Stimulated activated naive CD8-positive, alpha-beta T cell treated with anti-CD3 and anti-CD28 coated beads, Interleukin-15, Interleukin-2, amounts not matched to agents 100 ng/mL and 50 ng/mL, for 24 hours (primary cell): ENCODE results near the gene ARMC3.

Experiments
- H3K27ac Mint-ChIP-seq: one replicate; pipeline ENCODE4 v1.8.0; 2021; ENCODE audit warnings: mild to moderate bottlenecking, mixed read lengths
- H3K27me3 Mint-ChIP-seq: one replicate; pipeline ENCODE4 v1.8.0; 2021; ENCODE audit warnings: mixed read lengths
- H3K36me3 Mint-ChIP-seq: one replicate; pipeline ENCODE4 v1.8.0; 2021; ENCODE audit warnings: low read depth, mixed read lengths
- H3K4me1 Mint-ChIP-seq: one replicate; pipeline ENCODE4 v1.8.0; 2021; ENCODE audit warnings: low read depth, mixed read lengths
- H3K4me3 Mint-ChIP-seq: one replicate; pipeline ENCODE4 v1.8.0; 2021; ENCODE audit warnings: mild to moderate bottlenecking, mixed read lengths
- H3K9me3 Mint-ChIP-seq: one replicate; pipeline ENCODE4 v1.8.0; 2021; ENCODE audit warnings: mixed read lengths

ARMC3 gene

GRCh38 chr10:23079700-23080099 lies 151.8 kb downstream of the ARMC3 start:
- no peak overlapping the region for H3K27ac Mint-ChIP-seq
- peaks cover 48% of the 10 kb centered on the region for H3K27me3 Mint-ChIP-seq
- no peaks in the 10 kb centered on the region for H3K4me1 Mint-ChIP-seq

GRCh38 chr10:23080262-23080661 lies 152.4 kb downstream of the ARMC3 start:
- Mint-ChIP-seq H3K9me3 (peaks cover 4% of the 10 kb centered on the region), H3K27me3 (peaks cover 50% of the 10 kb centered on the region), H3K4me3 (no peak overlapping the region), H3K36me3 (no peaks in the 10 kb centered on the region), H3K4me1 (no peaks in the 10 kb centered on the region), H3K27ac (no peak overlapping the region)

More at GRCh38 chr10:23079700-23080099, 151.8 kb downstream of the ARMC3 start:
- Mint-ChIP-seq H3K4me3 (no peak overlapping the region), H3K9me3 (peaks cover under 1% of the 10 kb centered on the region), H3K36me3 (no peaks in the 10 kb centered on the region)

- H3K9me3 Mint-ChIP-seq = peaks cover 4% of the 10 kb centered on the region
- H3K27ac Mint-ChIP-seq = no peak overlapping the region
- H3K36me3 Mint-ChIP-seq = no peaks in the 10 kb centered on the region
- peaks cover 52% of the 10 kb centered on the region for H3K27me3 Mint-ChIP-seq
- H3K4me3 Mint-ChIP-seq = no peak overlapping the region
- no peaks in the 10 kb centered on the region for H3K4me1 Mint-ChIP-seq
These were observed 153.4 kb downstream of the ARMC3 start for GRCh38 chr10:23081221-23081750.

GRCh38 chr10:23081891-23082290 lies 154.0 kb downstream of the ARMC3 start:
- Mint-ChIP-seq H3K36me3 (no peaks in the 10 kb centered on the region), H3K9me3 (peaks cover 4% of the 10 kb centered on the region), H3K27me3 (peaks cover 48% of the 10 kb centered on the region), H3K4me1 (no peaks in the 10 kb centered on the region), H3K4me3 (no peak overlapping the region), H3K27ac (no peak overlapping the region)
